GM10847 (cell line): Measurements from ENCODE around the gene PROSER2.

Source experiments
- POLR2A ChIP-seq: IDR thresholded peaks from 2 replicates; pipeline ENCODE4 v1.6.1; 2011; ENCODE audit not compliant: insufficient read length; ENCODE audit errors: extremely low read depth

PROSER2 gene

DNA sequence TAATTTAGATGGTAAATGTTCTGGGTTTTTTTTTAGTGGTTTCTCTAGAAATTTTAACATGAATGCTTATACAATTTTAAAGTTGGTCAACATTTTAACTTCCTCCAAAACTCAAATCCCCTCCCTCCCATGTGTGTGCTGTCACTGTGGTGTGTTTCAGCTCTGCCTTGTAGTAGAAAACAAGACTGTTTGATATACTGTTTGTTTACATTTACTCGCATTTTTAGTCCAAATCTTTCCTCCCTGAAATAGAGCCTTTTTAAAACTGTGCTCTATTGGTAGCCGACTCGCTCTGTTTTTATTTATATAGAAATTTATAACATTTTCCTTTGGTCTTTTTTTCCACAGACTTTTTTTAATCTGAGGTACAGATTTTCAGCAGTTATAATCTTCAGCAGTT, 19.3 kb downstream of the PROSER2 start:
- no peak for TF ChIP-seq POLR2A

DNA sequence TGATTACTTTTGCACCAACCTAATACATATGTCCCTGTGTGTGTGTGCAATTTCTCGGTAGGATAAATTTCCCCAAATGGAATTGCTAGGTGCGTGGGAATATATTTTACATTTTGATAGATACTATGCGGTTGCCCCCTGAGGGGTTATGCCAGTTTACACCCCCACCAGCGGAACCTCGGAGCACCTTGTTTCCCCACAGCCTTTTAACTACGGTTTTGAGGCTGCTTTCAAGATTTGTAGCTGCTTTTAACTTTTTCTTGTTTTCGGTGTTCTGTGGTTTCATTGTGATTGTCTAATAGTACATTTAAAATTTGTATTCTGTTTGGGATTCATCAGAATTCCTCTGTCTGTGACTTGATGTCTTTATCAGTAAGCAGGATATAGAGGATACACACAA, 22.0 kb downstream of the PROSER2 start:
- no peak for TF ChIP-seq POLR2A

DNA sequence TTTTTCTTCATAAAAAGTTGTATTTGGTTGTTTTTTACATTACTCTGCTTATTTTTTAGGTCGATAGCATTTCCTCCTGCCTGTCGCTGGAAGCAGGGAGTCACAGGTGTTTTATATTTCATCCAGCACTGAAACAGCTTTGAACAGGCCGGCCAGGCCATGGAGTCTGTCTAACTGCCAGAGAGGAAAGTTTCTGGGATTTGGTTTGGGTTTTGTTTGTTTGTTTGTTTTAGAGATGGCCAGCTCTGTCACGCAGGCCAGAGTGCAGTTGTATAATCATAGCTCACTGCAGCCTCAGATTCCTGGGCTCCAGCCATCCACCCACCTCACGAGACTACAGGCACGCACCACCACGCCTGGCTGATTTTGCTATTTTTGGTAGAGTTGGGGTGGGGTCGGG, 23.4 kb downstream of the PROSER2 start:
- no peak for TF ChIP-seq POLR2A

DNA sequence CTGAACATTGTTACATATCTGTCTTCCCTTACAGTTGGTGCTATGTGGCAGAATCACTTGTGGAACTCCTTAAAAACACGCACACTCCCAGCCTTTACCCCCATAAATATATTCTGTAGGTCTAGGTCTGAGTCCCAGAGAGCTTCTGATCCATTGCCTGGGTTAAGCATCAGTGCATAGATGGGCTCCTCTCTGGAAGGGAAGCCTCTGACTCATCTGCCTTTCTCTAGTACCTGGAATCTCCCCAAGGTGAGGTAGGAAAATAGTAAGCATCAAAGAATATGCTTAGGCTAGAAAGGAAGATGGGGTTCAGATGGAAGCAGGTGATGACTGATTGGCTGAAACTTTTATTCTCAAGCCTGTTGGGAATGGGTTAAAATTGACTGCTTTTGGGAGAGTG, 26.1 kb downstream of the PROSER2 start:
- no peak for TF ChIP-seq POLR2A

DNA sequence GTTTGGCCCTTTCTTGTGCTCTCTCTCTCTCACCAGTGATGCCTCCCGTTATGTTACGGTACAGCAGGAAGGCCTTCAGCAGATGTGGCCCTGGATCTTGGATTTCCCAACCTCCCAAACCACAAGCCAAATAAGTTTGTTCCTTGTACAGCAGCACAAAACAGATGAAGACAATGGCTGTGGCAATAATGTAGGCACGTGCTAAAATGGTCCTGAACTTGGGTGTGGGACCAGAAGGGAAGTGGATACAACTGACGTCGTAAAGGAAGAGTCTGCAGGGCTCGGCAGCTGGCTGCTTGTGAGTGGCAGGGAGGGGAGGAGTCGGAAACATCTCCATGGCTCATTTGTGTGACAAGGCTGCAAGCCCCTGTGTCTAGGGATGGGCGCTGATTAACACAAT, 26.8 kb downstream of the PROSER2 start:
- TF ChIP-seq POLR2A = no peak

DNA sequence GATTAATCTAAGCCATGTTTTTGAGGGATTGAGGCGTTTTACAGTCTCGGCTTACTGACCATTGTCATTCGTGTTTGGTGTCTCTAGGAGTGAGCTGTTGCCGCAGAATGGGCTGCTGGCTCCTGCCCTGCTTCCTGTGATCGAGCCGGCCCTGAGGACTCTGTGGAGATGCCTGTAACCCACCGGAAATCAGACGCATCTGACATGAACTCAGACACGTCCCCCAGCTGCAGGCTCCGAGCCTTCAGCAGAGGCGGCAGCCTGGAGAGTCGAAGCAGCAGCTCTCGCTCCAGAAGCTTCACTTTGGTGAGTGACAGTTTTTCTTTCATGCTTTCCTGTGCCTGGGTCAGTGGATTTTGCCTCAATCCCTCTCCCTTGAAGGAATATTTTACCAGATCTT, 28.8 kb downstream of the PROSER2 start:
- no peak for TF ChIP-seq POLR2A

DNA sequence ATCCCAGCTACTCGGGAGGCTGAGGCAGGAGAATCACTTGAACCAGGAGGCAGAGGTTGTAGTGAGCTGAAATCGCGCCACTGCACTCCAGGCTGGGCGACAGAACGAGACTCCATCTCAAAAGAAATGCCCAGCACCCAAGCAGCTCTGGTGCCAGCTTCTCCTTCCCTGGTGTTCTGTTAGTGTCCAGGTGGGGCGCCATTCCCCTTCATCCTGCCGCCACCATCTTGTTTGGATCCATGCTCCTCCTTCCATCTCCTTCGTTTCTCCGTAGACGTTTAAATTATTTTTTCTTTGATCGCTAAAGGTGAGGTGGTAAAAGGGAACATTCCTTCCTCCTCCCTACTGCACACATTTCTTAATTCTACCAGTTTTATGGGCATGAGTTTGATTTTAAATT, 30.3 kb downstream of the PROSER2 start:
- TF ChIP-seq POLR2A = no peak

DNA sequence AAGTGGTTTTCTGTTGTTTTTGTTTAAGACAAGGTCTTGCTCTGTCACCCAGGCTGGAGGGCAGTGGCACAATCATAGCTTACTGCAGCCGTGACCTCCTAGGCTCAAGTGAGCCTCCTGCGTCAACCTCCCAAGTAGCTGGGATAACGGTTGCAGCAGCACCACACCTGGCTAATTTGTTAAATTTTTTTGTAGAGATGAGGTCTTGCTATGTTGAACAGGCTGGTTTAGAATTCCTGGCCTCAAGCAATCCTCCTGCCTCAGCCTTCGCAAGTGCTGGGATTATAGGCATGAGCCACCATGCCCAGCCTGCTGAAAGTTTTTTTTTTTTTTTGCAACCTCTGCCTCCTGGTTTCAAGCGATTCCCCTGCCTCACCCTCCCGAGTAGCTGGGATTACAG, 31.1 kb downstream of the PROSER2 start:
- no peak for TF ChIP-seq POLR2A

DNA sequence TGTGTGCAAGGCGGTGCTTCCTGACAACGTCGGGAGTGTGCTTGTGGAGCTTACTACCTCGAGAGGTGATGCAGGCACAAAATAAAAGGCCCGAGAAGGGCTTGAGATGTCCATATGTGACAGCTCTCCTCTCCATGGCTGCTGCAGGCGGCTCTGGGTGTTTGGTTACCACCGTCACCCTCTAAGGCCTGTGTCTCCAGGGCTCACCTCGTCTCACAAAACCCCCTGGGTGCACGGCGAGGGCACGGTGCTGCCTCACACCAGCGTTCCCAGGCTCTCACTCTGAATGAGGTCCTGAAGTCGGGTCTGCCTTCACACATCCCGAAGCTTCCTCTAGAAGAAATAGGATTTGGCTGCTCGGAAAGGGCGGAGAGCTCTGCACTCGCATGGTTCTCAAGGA, 32.9 kb downstream of the PROSER2 start:
- no peak for TF ChIP-seq POLR2A

DNA sequence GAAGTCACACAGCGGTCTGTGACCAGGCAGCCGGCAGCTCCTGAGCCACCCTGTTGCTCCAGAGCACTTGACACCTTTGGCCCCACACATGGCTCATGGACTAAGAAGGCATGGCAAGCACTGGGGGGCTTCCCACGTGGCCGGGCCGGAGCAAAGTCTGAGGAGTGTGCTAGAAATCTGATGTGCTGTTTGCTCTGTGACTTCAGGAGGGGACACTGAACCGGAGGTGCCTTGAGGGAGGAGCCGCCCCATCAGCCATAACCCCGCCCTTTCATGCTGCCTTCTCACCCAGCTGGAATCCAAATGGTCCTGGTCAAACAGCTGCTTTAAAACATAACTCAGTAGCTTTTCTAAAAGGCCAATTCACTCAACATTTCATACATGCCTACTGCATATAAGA, 33.5 kb downstream of the PROSER2 start:
- TF ChIP-seq POLR2A = no peak

DNA sequence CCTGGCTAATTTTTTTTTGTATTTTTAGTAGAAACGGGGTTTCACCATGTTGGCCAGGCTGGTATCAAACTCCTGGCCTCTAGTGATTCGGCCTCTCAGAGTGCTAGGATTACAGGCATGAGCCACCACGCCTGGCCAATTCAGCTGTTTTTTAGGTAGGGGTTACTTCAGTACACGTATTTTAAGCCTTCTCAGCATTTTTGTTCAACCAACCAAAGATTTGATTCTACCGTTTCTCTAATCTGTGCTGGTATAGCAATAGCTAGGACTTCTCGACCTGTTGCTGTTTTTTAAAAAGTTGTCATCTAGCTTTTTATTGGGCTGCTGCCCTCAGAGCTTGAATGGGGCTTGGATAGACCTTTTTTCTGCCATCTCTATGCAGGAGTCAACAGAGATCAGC, 34.9 kb downstream of the PROSER2 start:
- no peak for TF ChIP-seq POLR2A

DNA sequence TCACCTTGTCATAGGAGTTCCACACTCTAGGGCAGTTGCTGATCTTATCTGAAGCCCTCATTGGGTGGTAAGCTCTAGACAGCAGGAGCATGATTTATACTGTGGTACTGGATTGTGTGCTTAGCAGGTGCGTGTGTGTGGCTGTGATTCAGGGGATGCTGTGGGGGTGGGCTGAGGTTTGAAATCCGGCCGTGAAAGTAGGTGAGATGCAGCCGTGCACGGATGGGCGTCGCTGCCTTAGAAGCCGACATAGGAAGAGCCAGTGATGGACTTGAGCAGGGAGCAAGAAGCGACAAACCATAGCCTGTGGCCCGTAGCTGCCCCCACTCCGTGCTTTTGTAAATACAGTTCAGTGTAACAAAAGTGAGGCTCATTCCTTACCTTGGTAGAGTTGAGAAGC, 38.2 kb downstream of the PROSER2 start:
- TF ChIP-seq POLR2A = no peak

DNA sequence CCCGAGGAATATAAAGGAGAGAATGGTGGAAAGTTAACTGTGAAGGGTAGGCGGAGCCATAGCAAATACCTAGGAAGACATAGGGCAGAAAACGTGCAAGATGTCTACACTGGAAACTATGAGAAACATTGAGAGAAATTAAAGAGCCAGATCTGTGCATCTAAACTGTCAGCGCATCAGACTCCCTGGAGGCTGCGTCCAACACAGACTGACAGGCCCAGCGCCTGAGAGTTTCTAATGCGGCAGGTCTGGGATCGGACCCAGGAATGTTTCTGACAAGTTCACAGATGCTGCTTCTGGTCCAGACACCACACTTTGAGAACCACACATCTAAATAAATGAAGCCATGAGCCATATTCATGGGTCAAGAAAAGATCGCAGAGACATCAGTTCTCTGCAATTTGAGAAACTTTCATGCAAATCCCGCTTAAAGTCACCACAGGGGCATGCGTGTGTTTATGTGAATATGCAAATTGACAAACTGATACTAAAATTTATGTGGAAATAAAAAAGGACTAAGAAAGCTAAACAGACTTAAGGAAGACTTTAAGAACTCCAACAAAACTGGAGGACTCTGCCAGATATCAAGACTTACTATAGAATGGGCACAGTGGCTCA, 38.8 kb downstream of the PROSER2 start:
- TF ChIP-seq POLR2A = no peak

DNA sequence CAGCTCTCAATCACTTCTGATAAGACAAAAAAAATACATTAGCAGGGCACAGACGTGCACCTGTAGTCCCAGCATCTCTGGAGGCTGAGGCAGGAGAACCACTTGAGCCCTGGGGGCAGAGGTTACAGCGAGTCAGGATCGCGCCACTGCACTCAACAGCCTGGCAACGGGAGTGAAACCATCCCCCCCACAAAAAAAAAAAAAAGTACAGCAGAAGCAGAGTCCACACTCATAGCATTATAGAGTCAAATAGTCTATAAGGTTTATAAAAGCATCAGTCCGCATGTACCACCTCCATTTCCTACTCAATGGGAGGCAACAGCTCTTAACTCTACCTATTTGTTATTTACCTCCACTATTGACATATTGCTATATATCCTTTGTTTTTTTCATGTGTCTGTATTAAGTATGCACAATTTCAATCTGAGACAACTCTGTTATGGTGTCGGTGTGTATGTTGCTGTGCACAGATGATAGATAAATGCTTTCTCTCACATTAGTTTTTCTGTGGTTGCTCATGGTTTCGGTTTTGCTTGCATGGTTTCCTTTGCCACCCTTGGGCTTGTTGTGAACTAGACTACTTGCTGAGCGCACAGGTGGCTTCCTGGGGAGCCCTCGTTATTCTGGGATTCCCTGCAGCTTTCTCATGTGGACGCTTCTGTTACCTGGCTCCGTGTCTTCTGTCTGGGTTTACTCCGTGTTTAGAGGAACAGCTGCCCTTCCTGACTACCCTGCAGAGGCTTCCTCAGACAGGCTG, 40.4 kb downstream of the PROSER2 start:
- TF ChIP-seq POLR2A = no peak

DNA sequence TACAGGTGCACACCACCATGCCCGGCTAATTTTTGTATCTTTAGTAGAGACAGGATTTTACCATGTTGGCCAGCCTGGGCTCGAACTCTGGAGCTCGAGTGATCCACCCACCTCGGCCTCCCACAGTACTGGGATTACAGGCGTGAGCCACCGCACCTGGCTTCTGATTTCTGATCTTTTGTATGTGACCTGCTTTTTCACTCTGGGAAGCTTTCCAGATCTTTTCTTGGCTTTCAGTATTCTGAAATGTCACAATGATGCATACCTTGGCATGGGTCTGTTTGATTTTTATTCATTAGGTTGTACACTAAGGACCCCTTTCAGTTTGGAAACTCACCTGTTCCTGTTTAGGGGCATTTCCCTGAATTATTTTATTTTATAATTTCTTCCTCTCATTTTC, 41.6 kb downstream of the PROSER2 start:
- TF ChIP-seq POLR2A = no peak

DNA sequence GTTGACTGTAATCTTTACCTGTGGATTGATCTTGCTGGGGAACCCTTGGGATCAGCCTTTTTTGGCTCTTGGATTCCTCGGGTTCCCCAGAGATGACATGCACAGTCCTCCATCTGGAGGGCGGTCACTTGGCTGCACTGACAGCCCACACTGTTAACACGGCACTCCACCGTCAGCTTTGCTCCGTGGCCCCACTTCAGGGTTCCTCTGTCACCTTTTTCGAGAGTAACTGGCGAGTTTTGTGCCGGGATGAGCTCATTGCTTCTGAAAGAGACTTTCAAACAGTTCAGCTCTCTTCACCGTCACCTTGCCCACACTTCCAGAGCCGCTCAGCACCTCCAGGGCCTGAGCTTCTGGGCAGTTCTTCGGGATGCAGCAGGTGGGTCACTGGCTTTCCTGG, 42.4 kb downstream of the PROSER2 start:
- no peak for TF ChIP-seq POLR2A

DNA sequence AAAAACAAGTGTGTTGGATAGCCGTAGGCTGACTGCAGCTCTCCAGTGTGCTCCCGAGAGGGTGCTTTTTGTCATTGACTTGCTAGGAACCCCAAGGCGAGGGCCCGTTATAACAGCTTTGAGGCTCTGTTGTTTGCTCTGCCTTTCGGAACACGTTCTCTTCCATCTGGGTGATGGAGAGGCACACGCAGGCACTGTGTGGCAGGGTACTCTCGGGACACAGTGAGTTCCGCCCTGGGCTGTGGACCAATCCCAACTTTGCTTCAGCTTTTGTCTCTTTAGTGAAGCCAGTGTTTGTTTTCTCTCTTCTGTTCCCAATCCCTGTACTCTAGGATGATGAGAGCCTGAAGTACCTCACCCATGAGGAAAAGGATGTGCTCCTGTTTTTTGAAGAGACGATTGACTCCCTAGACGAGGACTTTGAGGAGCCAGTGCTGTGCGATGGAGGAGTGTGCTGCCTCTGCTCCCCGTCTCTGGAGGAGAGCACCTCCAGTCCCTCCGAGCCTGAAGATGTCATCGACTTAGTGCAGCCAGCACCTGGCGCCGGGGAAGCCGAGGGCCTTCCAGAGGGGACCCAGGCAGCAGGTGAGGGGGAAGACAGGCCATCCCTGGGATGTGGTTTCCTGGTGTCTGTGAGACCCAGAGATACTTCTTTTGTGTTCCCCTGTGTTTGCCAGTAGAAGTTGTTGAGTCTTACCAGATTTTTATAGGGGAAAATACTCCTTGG, 43.2 kb downstream of the PROSER2 start:
- no peak for TF ChIP-seq POLR2A

DNA sequence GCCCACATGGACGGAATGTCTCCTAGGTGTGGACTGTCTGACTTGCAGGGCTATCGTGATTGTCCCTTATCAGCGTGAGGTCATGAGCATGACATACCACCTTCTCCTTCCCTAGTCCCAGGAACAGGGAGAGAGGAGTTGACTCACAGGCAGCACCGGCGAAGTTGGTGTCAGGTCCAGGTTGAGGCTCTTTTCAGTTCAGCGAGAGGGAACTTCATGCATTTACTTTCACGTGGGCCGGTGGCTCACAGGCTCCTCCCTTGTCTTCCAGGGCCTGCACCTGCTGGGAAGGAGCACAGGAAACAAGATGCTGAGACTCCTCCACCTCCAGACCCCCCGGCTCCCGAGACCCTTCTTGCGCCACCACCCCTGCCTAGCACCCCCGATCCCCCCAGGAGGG, 46.1 kb downstream of the PROSER2 start:
- no peak for TF ChIP-seq POLR2A
